Measurements from ENCODE around the gene LCMT1. TPM values are rescaled to one million over a fixed set of nuclear protein-coding genes. Genes with fewer than 3 reads are reported as not detected.

Gene LCMT1
- total and polyA plus RNA-seq, 2 of the 4 experiments (the other 2 are of a cell fraction) = 33.1 to 60.4 TPM

- H3K4me1 ChIP-seq (ENCODE audit: control insufficient read depth, insufficient read depth, low read length) = no peaks in the 10 kb centered on the region
- POLR2A ChIA-PET (ENCODE audit: unreplicated experiment) = no interaction called here
- no peak overlapping the region for H3K27ac ChIP-seq (ENCODE audit: insufficient read depth, low read length)
- no peak overlapping the region for H2BK5ac ChIP-seq (ENCODE audit: low read depth, low read length, poor library complexity, severe bottlenecking)
- no peak overlapping the region for H3K14ac ChIP-seq (replicated peaks; ENCODE audit: low read depth, low read length)
- no peak overlapping the region for H3K9ac ChIP-seq (ENCODE audit: low read depth, low read length)
- no peak overlapping the region for H3K4ac ChIP-seq (ENCODE audit: low read depth, low read length)
- H3K23ac ChIP-seq (ENCODE audit: low read depth, low read length) = no peak overlapping the region
- ATAC-seq (ENCODE audit: low read depth) (peak; percentile 97), DNase-seq (peak; percentile 83)
- peaks cover 32% of the 10 kb centered on the region for H3K36me3 ChIP-seq (ENCODE audit: control insufficient read depth, insufficient read depth, low read length)
- intact Hi-C loops (cut with micrococcal nuclease) (loop anchor here (1.0 to 10.0 kb wide), 2 partner anchors 80 to 161 kb away; no protein-coding TSS in a partner anchor), dilution Hi-C loops (cut with HindIII; ENCODE audit: low sequenced_read_pairs, unreplicated experiment) (no loop called here), in situ Hi-C loops (cut with MboI; ENCODE audit: low sequenced_read_pairs) (no loop called here)
- no peak overlapping the region for H2AFZ ChIP-seq (replicated peaks; ENCODE audit: low read length, poor library complexity)
- no peak overlapping the region for H2BK20ac ChIP-seq (ENCODE audit: low read depth, low read length)
- H3K4me2 ChIP-seq (ENCODE audit: low read depth, low read length) = no peak overlapping the region
- H2BK120ac ChIP-seq (ENCODE audit: low read depth, low read length) = no peak overlapping the region
- H3K18ac ChIP-seq (ENCODE audit: low read depth, low read length) = no peak overlapping the region
- no peak overlapping the region for H4K8ac ChIP-seq (ENCODE audit: low read depth in 2 of 2, low read length in 2 of 2)
- no peak overlapping the region for H4K91ac ChIP-seq (ENCODE audit: insufficient read depth, low read depth, low read length)
- CTCF ChIA-PET = interaction anchor here (0.5 to 1.1 kb wide), 5 partner anchors 17 to 353 kb away, joined by 3 to 4 read pairs (median 3); no protein-coding TSS in a partner anchor
- no peaks in the 10 kb centered on the region; the same call in 1 of the 2 replicates for H3K9me1 ChIP-seq (ENCODE audit: insufficient read depth, low read length)
- H3K4me3 ChIP-seq (ENCODE audit: insufficient read depth, low read depth, low read length) = no peak overlapping the region
- H4K20me1 ChIP-seq (ENCODE audit: insufficient read depth, low read length) = 0 out of 2 replicates have a peak, but pooled peaks cover 4% of the 10 kb centered on the region
- H2AK9ac ChIP-seq (replicated peaks; ENCODE audit: low read depth, low read length, poor library complexity) = no peak overlapping the region
- H2AK5ac ChIP-seq (ENCODE audit: low read depth, low read length) = no peak overlapping the region
- no peak overlapping the region for H4K5ac ChIP-seq (ENCODE audit: low read depth, low read length)
- H3K56ac ChIP-seq (ENCODE audit: extremely low read depth, insufficient read depth, low read length) = no peak overlapping the region
- H3K27me3 ChIP-seq (ENCODE audit: control insufficient read depth, insufficient read depth, low read length) = no peaks in the 10 kb centered on the region
- H3K9me3 ChIP-seq (ENCODE audit: control insufficient read depth, insufficient read depth, low read length) = no peaks in the 10 kb centered on the region
- WGBS, 2 experiments (ENCODE audit: extremely low coverage in 2 of 2, insufficient read length in 1 of 2) = 100% methylated on average over 1 of the region's 4 CpGs; no CpG with 5 or more reads in 1 of the 2 experiments
- H3K79me1 ChIP-seq (ENCODE audit: low read depth in 1 of 2, low read length in 2 of 2) = peaks cover 0 to 6% of the 10 kb centered on the region in 2 experiments; a peak in 2 of 4 replicates
- BruUV-seq (replicated peaks) = no TSS peak
- H2BK15ac ChIP-seq (ENCODE audit: low read depth, low read length) = no peak overlapping the region
- peak; percentile 81 for TF ChIP-seq RAD21 (IDR thresholded peaks at IDR 0.05; ENCODE audit: low read length)
- TF ChIP-seq MAFK (IDR thresholded peaks at IDR 0.05; ENCODE audit: low read depth, low read length) = no peak
- TF ChIP-seq SMC3 (IDR thresholded peaks at IDR 0.05; ENCODE audit: low read depth, low read length) = peak; percentile 82
- no peak for TF ChIP-seq MAZ (IDR thresholded peaks at IDR 0.05; ENCODE audit: borderline replicate concordance, low read depth, low read length)
- no peak for TF ChIP-seq BHLHE40 (IDR thresholded peaks at IDR 0.05; ENCODE audit: low read depth, low read length)
- no peak for TF ChIP-seq RCOR1 (IDR thresholded peaks at IDR 0.05; ENCODE audit: insufficient replicate concordance, low read length)
- TF ChIP-seq NFE2L2 (IDR thresholded peaks at IDR 0.05; ENCODE audit: low read depth, low read length) = no peak
- TF ChIP-seq CEBPB (IDR thresholded peaks at IDR 0.05; ENCODE audit: low read depth, low read length) = peak; percentile 29; the same call in 1 of the 2 replicates
- peak; percentile 17; the same call in 1 of the 2 replicates for TF ChIP-seq FOS (IDR thresholded peaks at IDR 0.05; ENCODE audit: low read depth, low read length)
- TF ChIP-seq ELK1 (IDR thresholded peaks at IDR 0.05; ENCODE audit: borderline replicate concordance, low read depth, low read length) = no peak
- TF ChIP-seq POLR2A (IDR thresholded peaks at IDR 0.05; ENCODE audit: low read depth, low read length) = no peak
- peak; percentile 71 for TF ChIP-seq CTCF (conservative IDR thresholded peaks at IDR 0.05; ENCODE audit: low read depth, low read length)
- no peak for TF ChIP-seq CHD1 (IDR thresholded peaks at IDR 0.05; ENCODE audit: low read depth, low read length)
- no peak for TF ChIP-seq USF2 (IDR thresholded peaks at IDR 0.05; ENCODE audit: low read depth, low read length)
- TF ChIP-seq RFX5 (IDR thresholded peaks at IDR 0.05; ENCODE audit: low read depth, low read length) = no peak
These were observed 23.8 kb downstream of the LCMT1 start for GRCh38 chr16:25135254-25135878.

All from IMR-90 (cell line).